GM23338 (cell line): ENCODE data around the gene COL4A2.

Experiments
- CREB1 ChIP-seq: fragments of 250-450 bp; sonication (Bioruptor Pico); IDR thresholded peaks from 2 replicates; pipeline ENCODE4 v1.5.0; 2020; ENCODE audit warnings: low read depth, mild to moderate bottlenecking, moderate library complexity
- EZH2 ChIP-seq: fragments of 200-600 bp; sonication (generic); IDR thresholded peaks from one replicate; pipeline ENCODE4 v1.8.0; 2017; ENCODE audit warnings: antibody characterized with exemption, mild to moderate bottlenecking, low read depth; ENCODE audit not compliant: unreplicated experiment
- EZH2phosphoT487 ChIP-seq: fragments of 200-600 bp; sonication (generic); IDR thresholded peaks from one replicate; pipeline ENCODE4 v1.8.1; 2018; ENCODE audit warnings: antibody characterized with exemption; ENCODE audit not compliant: unreplicated experiment
- JUNB ChIP-seq: IDR thresholded peaks from one replicate; pipeline ENCODE4 v1.6.1; 2016; ENCODE audit warnings: antibody characterized with exemption; ENCODE audit not compliant: unreplicated experiment
- POLR2AphosphoS5 ChIP-seq: IDR thresholded peaks from 2 replicates; pipeline ENCODE4 v1.6.1; 2016; ENCODE audit warnings: antibody characterized with exemption, low read depth
- ZNF331 ChIP-seq: fragments of 250-450 bp; sonication (Bioruptor Pico); IDR thresholded peaks from 2 replicates; pipeline ENCODE4 v1.5.0; 2020; ENCODE audit warnings: low read depth, mild to moderate bottlenecking, moderate library complexity
- TF ChIP-seq, protein P1 (sequence below), 2 experiments: fragments of 200-600 bp in 1 of 2; sonication (generic) in 1 of 2; conservative IDR thresholded peaks; 2 replicates each; pipeline versions ENCODE4 v1.5.1 to v1.6.1; 2016 to 2017; ENCODE audit warnings: antibody characterized with exemption in 2 of 2, low read depth in 2 of 2, mild to moderate bottlenecking in 2 of 2, moderate library complexity in 1 of 2
- TF ChIP-seq, protein P2 (sequence below): IDR thresholded peaks from one replicate; pipeline ENCODE4 v1.6.1; 2018; ENCODE audit warnings: antibody characterized with exemption; ENCODE audit not compliant: unreplicated experiment

GRCh38 chr13:110310541-110311442, 3.7 kb downstream of the COL4A2 start:
- TF ChIP-seq, protein P1, sequence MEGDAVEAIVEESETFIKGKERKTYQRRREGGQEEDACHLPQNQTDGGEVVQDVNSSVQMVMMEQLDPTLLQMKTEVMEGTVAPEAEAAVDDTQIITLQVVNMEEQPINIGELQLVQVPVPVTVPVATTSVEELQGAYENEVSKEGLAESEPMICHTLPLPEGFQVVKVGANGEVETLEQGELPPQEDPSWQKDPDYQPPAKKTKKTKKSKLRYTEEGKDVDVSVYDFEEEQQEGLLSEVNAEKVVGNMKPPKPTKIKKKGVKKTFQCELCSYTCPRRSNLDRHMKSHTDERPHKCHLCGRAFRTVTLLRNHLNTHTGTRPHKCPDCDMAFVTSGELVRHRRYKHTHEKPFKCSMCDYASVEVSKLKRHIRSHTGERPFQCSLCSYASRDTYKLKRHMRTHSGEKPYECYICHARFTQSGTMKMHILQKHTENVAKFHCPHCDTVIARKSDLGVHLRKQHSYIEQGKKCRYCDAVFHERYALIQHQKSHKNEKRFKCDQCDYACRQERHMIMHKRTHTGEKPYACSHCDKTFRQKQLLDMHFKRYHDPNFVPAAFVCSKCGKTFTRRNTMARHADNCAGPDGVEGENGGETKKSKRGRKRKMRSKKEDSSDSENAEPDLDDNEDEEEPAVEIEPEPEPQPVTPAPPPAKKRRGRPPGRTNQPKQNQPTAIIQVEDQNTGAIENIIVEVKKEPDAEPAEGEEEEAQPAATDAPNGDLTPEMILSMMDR (conservative IDR thresholded peaks at IDR 0.05; ENCODE audit: low read depth in 2 of 2), result no peak
- TF ChIP-seq EZH2 (no peak), EZH2phosphoT487 (no peak), JUNB (no peak), ZNF331 (CRISPR knock-in tag) (no peak), CREB1 (CRISPR knock-in tag) (no peak), POLR2AphosphoS5 (no peak)
- TF ChIP-seq, protein P2, sequence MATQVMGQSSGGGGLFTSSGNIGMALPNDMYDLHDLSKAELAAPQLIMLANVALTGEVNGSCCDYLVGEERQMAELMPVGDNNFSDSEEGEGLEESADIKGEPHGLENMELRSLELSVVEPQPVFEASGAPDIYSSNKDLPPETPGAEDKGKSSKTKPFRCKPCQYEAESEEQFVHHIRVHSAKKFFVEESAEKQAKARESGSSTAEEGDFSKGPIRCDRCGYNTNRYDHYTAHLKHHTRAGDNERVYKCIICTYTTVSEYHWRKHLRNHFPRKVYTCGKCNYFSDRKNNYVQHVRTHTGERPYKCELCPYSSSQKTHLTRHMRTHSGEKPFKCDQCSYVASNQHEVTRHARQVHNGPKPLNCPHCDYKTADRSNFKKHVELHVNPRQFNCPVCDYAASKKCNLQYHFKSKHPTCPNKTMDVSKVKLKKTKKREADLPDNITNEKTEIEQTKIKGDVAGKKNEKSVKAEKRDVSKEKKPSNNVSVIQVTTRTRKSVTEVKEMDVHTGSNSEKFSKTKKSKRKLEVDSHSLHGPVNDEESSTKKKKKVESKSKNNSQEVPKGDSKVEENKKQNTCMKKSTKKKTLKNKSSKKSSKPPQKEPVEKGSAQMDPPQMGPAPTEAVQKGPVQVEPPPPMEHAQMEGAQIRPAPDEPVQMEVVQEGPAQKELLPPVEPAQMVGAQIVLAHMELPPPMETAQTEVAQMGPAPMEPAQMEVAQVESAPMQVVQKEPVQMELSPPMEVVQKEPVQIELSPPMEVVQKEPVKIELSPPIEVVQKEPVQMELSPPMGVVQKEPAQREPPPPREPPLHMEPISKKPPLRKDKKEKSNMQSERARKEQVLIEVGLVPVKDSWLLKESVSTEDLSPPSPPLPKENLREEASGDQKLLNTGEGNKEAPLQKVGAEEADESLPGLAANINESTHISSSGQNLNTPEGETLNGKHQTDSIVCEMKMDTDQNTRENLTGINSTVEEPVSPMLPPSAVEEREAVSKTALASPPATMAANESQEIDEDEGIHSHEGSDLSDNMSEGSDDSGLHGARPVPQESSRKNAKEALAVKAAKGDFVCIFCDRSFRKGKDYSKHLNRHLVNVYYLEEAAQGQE, result no peak
